ENCODE results near the gene P2RX7.
A peak's percentile ranks its signal among the peaks of the same experiment; 100 is the strongest.
"Not testable (repeated sequence)": the region's sequence is repeated elsewhere in the genome, so short reads cannot be mapped to it uniquely, and the experiment has no call there.

P2RX7 gene

GRCh38 chr12:121212875-121213274, 80.2 kb downstream of the P2RX7 start:
- DNase-seq, result no peak

- peak; percentile 80 for DNase-seq
Measured at GRCh38 chr12:121214166-121214777, 81.6 kb downstream of the P2RX7 start.

- DNase-seq, result peak; percentile 50
Measured at GRCh38 chr12:121214855-121215745, 82.4 kb downstream of the P2RX7 start.

GRCh38 chr12:121216102-121216501, 83.4 kb downstream of the P2RX7 start:
- DNase-seq, result no peak

- no peak for DNase-seq
Measured at GRCh38 chr12:121217063-121217462, 84.4 kb downstream of the P2RX7 start.

GRCh38 chr12:121217761-121218160, 85.1 kb downstream of the P2RX7 start:
- DNase-seq, result no peak

GRCh38 chr12:121218588-121219352, 86.1 kb downstream of the P2RX7 start:
- DNase-seq, result no peak

GRCh38 chr12:121219353-121219986, 86.8 kb downstream of the P2RX7 start:
- DNase-seq, result no peak

- DNase-seq, result no peak
Measured at GRCh38 chr12:121222847-121223246, 90.2 kb downstream of the P2RX7 start.

- peak; percentile 58 for DNase-seq
Measured at GRCh38 chr12:121223292-121224285, 90.9 kb downstream of the P2RX7 start.

GRCh38 chr12:121224591-121224990, 91.9 kb downstream of the P2RX7 start:
- DNase-seq, result peak; percentile 75

- DNase-seq, result no peak
Measured at GRCh38 chr12:121226399-121226798, 93.7 kb downstream of the P2RX7 start.

GRCh38 chr12:121226871-121227270, 94.2 kb downstream of the P2RX7 start:
- not testable (repeated sequence) for DNase-seq

GRCh38 chr12:121227294-121227693, 94.6 kb downstream of the P2RX7 start:
- no peak for DNase-seq

- no peak for DNase-seq
Measured at GRCh38 chr12:121228919-121229665, 96.4 kb downstream of the P2RX7 start.

GRCh38 chr12:121229826-121230537, 97.3 kb downstream of the P2RX7 start:
- peak; percentile 63 for DNase-seq

GRCh38 chr12:121230538-121230907, 97.8 kb downstream of the P2RX7 start:
- no peak for DNase-seq

GRCh38 chr12:121232163-121232562, 99.5 kb downstream of the P2RX7 start:
- no peak for DNase-seq

- no peak for DNase-seq
Measured at GRCh38 chr12:121232977-121233627, 100.4 kb downstream of the P2RX7 start.

GRCh38 chr12:121233628-121234020, 100.9 kb downstream of the P2RX7 start:
- DNase-seq, result no peak
